Measurements from ENCODE around the gene ESR1. TPM values are rescaled to one million over a fixed set of nuclear protein-coding genes. Genes with fewer than 3 reads are reported as not detected.

Gene ESR1
- total RNA-seq, 2 experiments from 2014 or later = 0.38 to 0.79 TPM

GRCh38 chr6:151811081-151811480 lies 3.6 kb downstream of the ESR1 start:
- DNase-seq (no peak), ATAC-seq (no peak)
- intact Hi-C loops (cut with micrococcal nuclease) = no loop called here
- Mint-ChIP-seq H3K36me3 (ENCODE audit: low read depth) (no peaks in the 10 kb centered on the region), H3K27ac (no peak overlapping the region), H3K27me3 (peaks cover 36% of the 10 kb centered on the region), H3K9me3 (no peaks in the 10 kb centered on the region), H3K4me3 (no peak overlapping the region), H3K4me1 (ENCODE audit: low read depth) (peaks cover 8% of the 10 kb centered on the region)
- TF ChIP-seq, protein P1, sequence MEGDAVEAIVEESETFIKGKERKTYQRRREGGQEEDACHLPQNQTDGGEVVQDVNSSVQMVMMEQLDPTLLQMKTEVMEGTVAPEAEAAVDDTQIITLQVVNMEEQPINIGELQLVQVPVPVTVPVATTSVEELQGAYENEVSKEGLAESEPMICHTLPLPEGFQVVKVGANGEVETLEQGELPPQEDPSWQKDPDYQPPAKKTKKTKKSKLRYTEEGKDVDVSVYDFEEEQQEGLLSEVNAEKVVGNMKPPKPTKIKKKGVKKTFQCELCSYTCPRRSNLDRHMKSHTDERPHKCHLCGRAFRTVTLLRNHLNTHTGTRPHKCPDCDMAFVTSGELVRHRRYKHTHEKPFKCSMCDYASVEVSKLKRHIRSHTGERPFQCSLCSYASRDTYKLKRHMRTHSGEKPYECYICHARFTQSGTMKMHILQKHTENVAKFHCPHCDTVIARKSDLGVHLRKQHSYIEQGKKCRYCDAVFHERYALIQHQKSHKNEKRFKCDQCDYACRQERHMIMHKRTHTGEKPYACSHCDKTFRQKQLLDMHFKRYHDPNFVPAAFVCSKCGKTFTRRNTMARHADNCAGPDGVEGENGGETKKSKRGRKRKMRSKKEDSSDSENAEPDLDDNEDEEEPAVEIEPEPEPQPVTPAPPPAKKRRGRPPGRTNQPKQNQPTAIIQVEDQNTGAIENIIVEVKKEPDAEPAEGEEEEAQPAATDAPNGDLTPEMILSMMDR (IDR thresholded peaks at IDR 0.05) = no peak
- ChIA-PET POLR2A (no interaction called here), CTCF (interaction anchor here (0.8 kb wide), 1 partner anchor 46 kb away, joined by 3 read pairs; no protein-coding TSS in a partner anchor)

DNA sequence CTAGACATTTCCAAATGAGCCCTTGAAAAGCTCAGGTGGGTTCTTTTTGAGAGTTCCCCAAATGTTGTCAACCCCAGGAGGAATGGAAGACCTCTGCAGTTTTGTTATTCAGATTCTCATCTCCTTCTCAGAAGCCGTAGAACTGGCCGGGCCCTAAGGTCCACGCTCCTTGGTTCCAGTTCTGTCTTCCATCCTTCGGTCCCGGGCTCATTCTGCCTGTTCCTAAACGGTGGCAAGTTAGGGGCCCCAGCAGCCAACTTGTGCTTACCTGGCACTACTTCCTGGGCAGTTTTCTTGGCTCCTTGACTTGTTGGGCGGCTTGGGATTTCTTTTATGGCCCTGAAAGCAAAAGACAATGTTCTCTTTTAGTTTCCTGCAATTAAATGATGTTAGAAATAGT lies 6.4 kb downstream of the ESR1 start:
- no peak for DNase-seq
- H3K27me3 Mint-ChIP-seq = peaks cover 21% of the 10 kb centered on the region
- TF ChIP-seq, protein P1 (IDR thresholded peaks at IDR 0.05) = no peak
- H3K4me3 Mint-ChIP-seq = no peak overlapping the region
- CTCF ChIA-PET = no interaction called here
- no peak overlapping the region for H3K27ac Mint-ChIP-seq
- no peak for ATAC-seq
- H3K9me3 Mint-ChIP-seq = no peaks in the 10 kb centered on the region
- POLR2A ChIA-PET = no interaction called here
- intact Hi-C loops (cut with micrococcal nuclease) = no loop called here
- no peaks in the 10 kb centered on the region for H3K4me1 Mint-ChIP-seq (ENCODE audit: low read depth)
- H3K36me3 Mint-ChIP-seq (ENCODE audit: low read depth) = no peaks in the 10 kb centered on the region

DNA sequence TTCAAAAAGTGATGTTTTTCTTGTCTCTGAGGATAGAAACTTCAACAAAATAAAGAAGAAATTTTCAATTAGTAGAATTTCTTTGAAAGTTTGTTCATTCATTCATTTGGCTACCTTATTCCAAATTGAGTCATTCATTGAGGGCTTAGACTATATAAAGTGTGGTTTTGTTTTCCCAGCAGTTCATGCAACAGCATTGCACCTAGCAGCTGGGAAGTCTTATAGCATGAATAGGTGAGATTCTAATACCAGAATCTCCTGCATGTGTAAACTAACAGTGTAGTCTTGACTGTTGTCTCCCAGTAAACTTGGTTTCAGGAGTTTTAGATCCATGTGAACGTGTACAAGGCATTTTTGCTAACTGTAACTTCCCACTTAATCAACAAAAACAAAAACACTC lies 7.1 kb downstream of the ESR1 start:
- ATAC-seq (no peak), DNase-seq (no peak)
- Mint-ChIP-seq H3K36me3 (ENCODE audit: low read depth) (no peaks in the 10 kb centered on the region), H3K27me3 (peaks cover 15% of the 10 kb centered on the region), H3K4me1 (ENCODE audit: low read depth) (no peaks in the 10 kb centered on the region), H3K4me3 (no peak overlapping the region), H3K9me3 (no peaks in the 10 kb centered on the region), H3K27ac (no peak overlapping the region)
- TF ChIP-seq, protein P1 (IDR thresholded peaks at IDR 0.05) = no peak
- ChIA-PET POLR2A (no interaction called here), CTCF (interaction anchor here (0.7 kb wide), 1 partner anchor 11 kb away, joined by 3 read pairs; no protein-coding TSS in a partner anchor)
- intact Hi-C loops (cut with micrococcal nuclease) = no loop called here

- ChIA-PET POLR2A (no interaction called here), CTCF (interaction anchor here (1.0 kb wide), 1 partner anchor 15 kb away, joined by 4 read pairs; the partner anchor contains the start of gene ESR1)
- intact Hi-C loops (cut with micrococcal nuclease) = no loop called here
- Mint-ChIP-seq H3K36me3 (ENCODE audit: low read depth) (no peaks in the 10 kb centered on the region), H3K27me3 (peaks cover under 1% of the 10 kb centered on the region), H3K9me3 (no peaks in the 10 kb centered on the region), H3K4me1 (ENCODE audit: low read depth) (no peaks in the 10 kb centered on the region), H3K4me3 (no peak overlapping the region), H3K27ac (no peak overlapping the region)
- TF ChIP-seq, protein P1 (IDR thresholded peaks at IDR 0.05) = no peak
- DNase-seq = no peak
- no peak for ATAC-seq
These were observed 15.0 kb downstream of the ESR1 start for GRCh38 chr6:151822252-151823111.

DNA sequence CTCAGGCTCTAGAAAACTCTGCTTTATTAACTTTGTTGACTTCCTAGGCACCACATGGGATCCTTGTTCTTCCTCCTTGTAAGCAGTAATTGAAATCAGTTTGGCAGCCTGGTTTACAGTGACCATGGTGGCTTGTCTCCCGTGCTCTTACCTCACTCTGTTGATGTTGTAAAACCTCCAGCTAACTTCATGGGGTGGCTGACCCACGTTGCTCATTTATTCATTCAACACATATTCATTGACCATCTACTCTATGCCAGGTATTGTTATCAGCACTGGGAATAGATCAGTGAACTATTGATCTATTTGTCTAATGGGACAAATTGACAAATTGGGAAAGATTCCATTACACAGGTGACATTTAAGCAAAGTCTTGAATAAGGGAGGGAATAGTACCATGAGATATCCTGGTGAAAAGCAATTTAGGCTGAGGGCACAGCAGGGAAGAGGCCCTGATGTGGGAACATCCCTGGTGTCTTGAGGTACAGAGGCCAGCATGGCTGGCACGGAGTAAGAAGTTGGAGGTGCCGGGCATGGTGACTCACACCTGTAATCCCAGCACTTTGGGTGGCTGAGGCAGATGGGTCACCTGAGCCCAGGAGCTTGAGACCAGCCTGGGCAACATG lies 19.1 kb downstream of the ESR1 start:
- ATAC-seq (no peak), DNase-seq (no peak)
- Mint-ChIP-seq H3K27ac (no peak overlapping the region), H3K9me3 (no peaks in the 10 kb centered on the region), H3K36me3 (ENCODE audit: low read depth) (no peaks in the 10 kb centered on the region), H3K27me3 (no peaks in the 10 kb centered on the region), H3K4me3 (no peak overlapping the region), H3K4me1 (ENCODE audit: low read depth) (no peaks in the 10 kb centered on the region)
- TF ChIP-seq, protein P1 (IDR thresholded peaks at IDR 0.05) = no peak
- ChIA-PET CTCF (no interaction called here), POLR2A (no interaction called here)
- intact Hi-C loops (cut with micrococcal nuclease) = no loop called here
